ENCODE results near the gene JAM3.
"Not testable (repeated sequence)": the region's sequence is repeated elsewhere in the genome, so short reads cannot be mapped to it uniquely, and the experiment has no call there.

DNA sequence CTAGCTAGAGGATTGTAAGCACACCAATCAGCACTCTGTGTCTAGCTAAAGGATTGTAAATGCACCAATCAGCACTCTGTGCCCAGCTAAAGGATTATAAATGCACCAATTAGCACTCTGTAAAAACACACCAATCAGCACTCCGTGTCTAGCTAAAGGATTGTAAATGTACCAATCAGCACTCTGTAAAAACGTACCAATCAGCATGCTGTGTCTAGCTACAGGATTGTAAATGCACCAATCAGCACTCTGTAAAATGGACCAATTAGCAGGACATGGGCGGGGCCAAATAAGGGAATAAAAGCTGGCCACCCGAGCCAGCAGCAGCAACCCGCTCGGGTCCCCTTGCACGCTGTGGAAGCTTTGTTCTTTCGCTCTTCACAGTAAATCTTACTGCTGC is 119.2 kb downstream of the JAM3 start:
- TF ChIP-seq, protein P1, sequence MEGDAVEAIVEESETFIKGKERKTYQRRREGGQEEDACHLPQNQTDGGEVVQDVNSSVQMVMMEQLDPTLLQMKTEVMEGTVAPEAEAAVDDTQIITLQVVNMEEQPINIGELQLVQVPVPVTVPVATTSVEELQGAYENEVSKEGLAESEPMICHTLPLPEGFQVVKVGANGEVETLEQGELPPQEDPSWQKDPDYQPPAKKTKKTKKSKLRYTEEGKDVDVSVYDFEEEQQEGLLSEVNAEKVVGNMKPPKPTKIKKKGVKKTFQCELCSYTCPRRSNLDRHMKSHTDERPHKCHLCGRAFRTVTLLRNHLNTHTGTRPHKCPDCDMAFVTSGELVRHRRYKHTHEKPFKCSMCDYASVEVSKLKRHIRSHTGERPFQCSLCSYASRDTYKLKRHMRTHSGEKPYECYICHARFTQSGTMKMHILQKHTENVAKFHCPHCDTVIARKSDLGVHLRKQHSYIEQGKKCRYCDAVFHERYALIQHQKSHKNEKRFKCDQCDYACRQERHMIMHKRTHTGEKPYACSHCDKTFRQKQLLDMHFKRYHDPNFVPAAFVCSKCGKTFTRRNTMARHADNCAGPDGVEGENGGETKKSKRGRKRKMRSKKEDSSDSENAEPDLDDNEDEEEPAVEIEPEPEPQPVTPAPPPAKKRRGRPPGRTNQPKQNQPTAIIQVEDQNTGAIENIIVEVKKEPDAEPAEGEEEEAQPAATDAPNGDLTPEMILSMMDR (conservative IDR thresholded peaks at IDR 0.05; ENCODE audit: low read depth, low read length) = not testable (repeated sequence)
- not testable (repeated sequence) for TF ChIP-seq EZH2 (IDR thresholded peaks at IDR 0.05; ENCODE audit: low read length, unreplicated experiment); EZH2phosphoT487 (IDR thresholded peaks at IDR 0.05; ENCODE audit: borderline replicate concordance, low read length)
